NCI-H446 treated with DMSO at 0.1 percent for 48 hours (cell line): ENCODE data around the gene FAM72C.
"Not testable (repeated sequence)": the region's sequence is repeated elsewhere in the genome, so short reads cannot be mapped to it uniquely, and the experiment has no call there.

Experiments
- DNase-seq: peaks from one replicate; lab custom pipeline; 2025; lab: John Stamatoyannopoulos, UW

The FAM72C gene

GRCh38 chr1:143971924-143972700 lies at the start of gene FAM72C:
Gene FAM72C, minus strand, starts transcription at chr1:143971986. Its CDS starts 845 bp downstream, at chr1:143971141.
- DNase-seq: not testable (repeated sequence)

- not testable (repeated sequence) for DNase-seq
Measured at GRCh38 chr1:144020001-144020738, 48.4 kb upstream of the FAM72C start.

- DNase-seq: not testable (repeated sequence)
Measured at GRCh38 chr1:144019101-144019500, 47.3 kb upstream of the FAM72C start.

- not testable (repeated sequence) for DNase-seq
Measured at GRCh38 chr1:144015180-144015966, 43.6 kb upstream of the FAM72C start.

GRCh38 chr1:144014528-144014927 lies 42.7 kb upstream of the FAM72C start:
- not testable (repeated sequence) for DNase-seq

- not testable (repeated sequence) for DNase-seq
Measured at GRCh38 chr1:144014121-144014520, 42.3 kb upstream of the FAM72C start.

- DNase-seq: not testable (repeated sequence)
Measured at GRCh38 chr1:144012168-144012733, 40.5 kb upstream of the FAM72C start.

- not testable (repeated sequence) for DNase-seq
Measured at GRCh38 chr1:144009410-144009809, 37.6 kb upstream of the FAM72C start.

- not testable (repeated sequence) for DNase-seq
Measured at GRCh38 chr1:144004259-144004658, 32.5 kb upstream of the FAM72C start.

- DNase-seq: not testable (repeated sequence)
Measured at GRCh38 chr1:144003306-144004029, 31.7 kb upstream of the FAM72C start.

- not testable (repeated sequence) for DNase-seq
Measured at GRCh38 chr1:144002141-144002881, 30.5 kb upstream of the FAM72C start.

GRCh38 chr1:144001077-144001476 lies 29.3 kb upstream of the FAM72C start:
- DNase-seq: not testable (repeated sequence)

GRCh38 chr1:143996020-143996419 lies 24.2 kb upstream of the FAM72C start:
- not testable (repeated sequence) for DNase-seq

GRCh38 chr1:143993301-143993907 lies 21.6 kb upstream of the FAM72C start:
- DNase-seq: not testable (repeated sequence)

- DNase-seq: not testable (repeated sequence)
Measured at GRCh38 chr1:143990699-143991098, 18.9 kb upstream of the FAM72C start.

- not testable (repeated sequence) for DNase-seq
Measured at GRCh38 chr1:143989719-143990118, 17.9 kb upstream of the FAM72C start.

- not testable (repeated sequence) for DNase-seq
Measured at GRCh38 chr1:143989427-143989712, 17.6 kb upstream of the FAM72C start.

GRCh38 chr1:143988602-143989426 lies 17.0 kb upstream of the FAM72C start:
- not testable (repeated sequence) for DNase-seq

- not testable (repeated sequence) for DNase-seq
Measured at GRCh38 chr1:143987868-143988267, 16.1 kb upstream of the FAM72C start.
